Cortex of kidney (tissue), 1 donor: ENCODE measurements around the gene CACNB4.

Experiments used
- DNase-seq: peaks from one replicate; lab custom pipeline; 2025; lab: John Stamatoyannopoulos, UW

CACNB4 gene

GRCh38 chr2:151975460-151976414 lies 123.1 kb downstream of the CACNB4 start:
- no peak for DNase-seq

GRCh38 chr2:151974988-151975387 lies 123.9 kb downstream of the CACNB4 start:
- no peak for DNase-seq

GRCh38 chr2:151973901-151974199 lies 125.0 kb downstream of the CACNB4 start:
- no peak for DNase-seq

- DNase-seq: no peak
These were observed 125.6 kb downstream of the CACNB4 start for GRCh38 chr2:151973013-151973900.

- DNase-seq: no peak
These were observed 126.4 kb downstream of the CACNB4 start for GRCh38 chr2:151972241-151973012.

- DNase-seq: no peak
These were observed 127.4 kb downstream of the CACNB4 start for GRCh38 chr2:151971301-151972051.

GRCh38 chr2:151968770-151969470 lies 129.9 kb downstream of the CACNB4 start:
- DNase-seq: no peak

- DNase-seq: no peak
These were observed 130.8 kb downstream of the CACNB4 start for GRCh38 chr2:151967829-151968722.

GRCh38 chr2:151965884-151966283 lies 133.0 kb downstream of the CACNB4 start:
- no peak for DNase-seq

- DNase-seq: no peak
These were observed 137.3 kb downstream of the CACNB4 start for GRCh38 chr2:151961558-151961957.

- DNase-seq: no peak
These were observed 139.6 kb downstream of the CACNB4 start for GRCh38 chr2:151959238-151959637.

- no peak for DNase-seq
These were observed 145.4 kb downstream of the CACNB4 start for GRCh38 chr2:151953467-151953866.

GRCh38 chr2:151952691-151953456 lies 146.0 kb downstream of the CACNB4 start:
- no peak for DNase-seq

GRCh38 chr2:151947813-151948165 lies 151.1 kb downstream of the CACNB4 start:
- DNase-seq: no peak

- DNase-seq: no peak
These were observed 151.7 kb downstream of the CACNB4 start for GRCh38 chr2:151946899-151947812.

- no peak for DNase-seq
These were observed 152.5 kb downstream of the CACNB4 start for GRCh38 chr2:151946250-151946884.

- no peak for DNase-seq
These were observed 153.2 kb downstream of the CACNB4 start for GRCh38 chr2:151945602-151946001.
